Trophoblast cell (in vitro differentiated cells and primary cell): ENCODE results near the gene GSN.

ENCODE experiments used
- DNase-seq, 2 donors: peaks; one replicate each; pipeline ENCODE4 v3.0.0-alpha.2; 2016
- H2AFZ ChIP-seq: 2 replicates; pipeline ENCODE4 v1.6.1; 2013; ENCODE audit warnings: low read length, moderate library complexity, mild to moderate bottlenecking; ENCODE audit not compliant: insufficient read depth, poor library complexity
- H2AK5ac ChIP-seq: 2 replicates; pipeline ENCODE4 v1.6.1; 2013; ENCODE audit warnings: mild to moderate bottlenecking, low read length
- H2BK120ac ChIP-seq: 2 replicates; pipeline ENCODE4 v1.6.1; 2013; ENCODE audit warnings: low read length, mild to moderate bottlenecking, moderate library complexity; ENCODE audit not compliant: insufficient read depth, poor library complexity
- H2BK12ac ChIP-seq: 2 replicates; pipeline ENCODE4 v1.6.1; 2013; ENCODE audit warnings: mild to moderate bottlenecking, low read length, moderate library complexity
- H2BK5ac ChIP-seq: 2 replicates; pipeline ENCODE4 v1.6.1; 2013; ENCODE audit warnings: low read length, low read depth, moderate library complexity, mild to moderate bottlenecking; ENCODE audit not compliant: poor library complexity
- H3K14ac ChIP-seq: 2 replicates; pipeline ENCODE4 v1.6.1; 2013; ENCODE audit warnings: mild to moderate bottlenecking, low read length
- H3K18ac ChIP-seq: 2 replicates; pipeline ENCODE4 v1.6.1; 2013; ENCODE audit warnings: mild to moderate bottlenecking, low read length
- H3K23ac ChIP-seq: 2 replicates; pipeline ENCODE4 v1.6.1; 2013; ENCODE audit warnings: low read length
- H3K27ac ChIP-seq: 2 replicates; pipeline ENCODE4 v1.5.1; 2013; ENCODE audit warnings: low read depth, mild to moderate bottlenecking, inconsistent platforms, low read length, moderate library complexity
- H3K27me3 ChIP-seq: 2 replicates; pipeline ENCODE4 v1.6.1; 2013; ENCODE audit warnings: inconsistent platforms, mild to moderate bottlenecking, low read length, moderate library complexity; ENCODE audit not compliant: insufficient read depth
- H3K36me3 ChIP-seq, 2 experiments: 1 replicate in 1 of 2; 2 replicates in 1 of 2; pipeline ENCODE4 v1.6.1; 2013; ENCODE audit warnings: low read length in 2 of 2, mild to moderate bottlenecking in 2 of 2, moderate library complexity in 1 of 2; ENCODE audit not compliant: insufficient read depth in 2 of 2, control insufficient read depth in 1 of 2
- H3K4ac ChIP-seq: 2 replicates; pipeline ENCODE4 v1.6.1; 2013; ENCODE audit warnings: low read depth, mild to moderate bottlenecking, low read length, moderate library complexity
- H3K4me1 ChIP-seq, 2 experiments: 1 replicate in 1 of 2; 2 replicates in 1 of 2; pipeline ENCODE4 v1.6.1; 2013; ENCODE audit warnings: low read length in 2 of 2, mild to moderate bottlenecking in 2 of 2, moderate library complexity in 1 of 2; ENCODE audit not compliant: insufficient read depth in 2 of 2, control insufficient read depth in 1 of 2
- H3K4me2 ChIP-seq: 2 replicates; pipeline ENCODE4 v1.6.1; 2013; ENCODE audit warnings: inconsistent platforms, mild to moderate bottlenecking, low read length, moderate library complexity
- H3K4me3 ChIP-seq: 2 replicates; pipeline ENCODE4 v1.5.1; 2013; ENCODE audit warnings: mild to moderate bottlenecking, low read depth, low read length, inconsistent platforms
- H3K79me1 ChIP-seq: one replicate; pipeline ENCODE4 v1.6.1; 2013; ENCODE audit warnings: low read length
- H3K79me2 ChIP-seq: 2 replicates; pipeline ENCODE4 v1.6.1; 2013; ENCODE audit warnings: low read length, mild to moderate bottlenecking; ENCODE audit not compliant: control insufficient read depth, insufficient read depth, poor library complexity
- H3K9ac ChIP-seq: 2 replicates; pipeline ENCODE4 v1.6.1; 2013; ENCODE audit warnings: mild to moderate bottlenecking, low read length
- H3K9me3 ChIP-seq: 2 replicates; pipeline ENCODE4 v1.6.1; 2013; ENCODE audit warnings: low read depth, mild to moderate bottlenecking, control low read depth, inconsistent platforms, low read length; ENCODE audit not compliant: insufficient read depth
- H4K12ac ChIP-seq: 2 replicates; pipeline ENCODE4 v1.6.1; 2013; ENCODE audit warnings: low read depth, mild to moderate bottlenecking, low read length, moderate library complexity
- H4K8ac ChIP-seq: 2 replicates; pipeline ENCODE4 v1.6.1; 2013; ENCODE audit warnings: low read depth, mild to moderate bottlenecking, low read length, moderate library complexity
- H4K91ac ChIP-seq: one replicate; pipeline ENCODE4 v1.6.1; 2013; ENCODE audit warnings: low read depth, mild to moderate bottlenecking, low read length, moderate library complexity
- WGBS: extraction: QIAGEN DNeasy Blood & Tissue Kit; methylation state at CpG from one replicate; pipeline ENCODE4 v1.1.7; 2013; ENCODE audit warnings: missing lambda C conversion rate; ENCODE audit not compliant: insufficient read length, insufficient coverage; ENCODE audit errors: extremely low coverage; 5-methylcytosine and 5-hydroxymethylcytosine counted together

The GSN gene

DNA sequence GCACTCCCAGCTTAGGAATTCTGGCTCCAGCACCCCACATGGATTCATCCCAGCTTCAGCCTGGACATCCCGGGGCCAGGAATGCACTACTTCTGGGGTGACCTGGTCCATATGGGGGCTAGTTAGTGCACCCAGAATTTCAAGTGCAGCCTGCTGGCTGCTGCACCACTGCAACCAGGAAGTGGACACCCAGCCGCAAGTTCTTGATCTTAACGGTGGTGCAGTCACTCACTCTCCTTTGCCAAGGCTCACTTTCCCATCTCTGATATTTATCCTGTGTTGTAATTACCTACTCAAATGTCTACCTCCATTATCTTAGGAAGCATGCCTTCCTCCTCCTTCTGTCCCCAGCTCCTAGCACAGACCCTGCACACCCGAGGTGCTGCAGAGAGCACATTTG is 40.1 kb upstream of the GSN start:
- H3K27ac ChIP-seq, result no peak overlapping the region

DNA sequence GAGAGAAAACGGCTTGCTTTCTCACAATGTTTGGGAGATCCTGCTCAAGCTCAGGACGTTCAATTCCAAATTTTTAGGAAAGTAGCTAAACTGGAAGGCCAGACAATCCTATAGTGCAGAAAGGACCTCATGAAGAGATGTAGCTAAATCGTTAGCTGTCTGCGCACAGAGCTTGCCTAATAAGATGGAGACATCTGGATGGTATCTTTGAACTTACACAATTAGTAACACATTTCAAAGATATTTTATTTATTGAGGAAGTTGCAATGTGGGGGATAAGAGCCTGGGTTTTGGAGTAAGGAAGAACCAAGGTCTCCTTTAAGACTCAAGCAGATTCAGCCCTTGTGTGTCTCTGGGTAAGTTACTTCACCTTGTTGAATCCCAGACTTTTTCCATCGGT is 37.7 kb upstream of the GSN start:
- no peak overlapping the region for H3K4me3 ChIP-seq
- H3K79me2 ChIP-seq, result no peaks in the 10 kb centered on the region
- H3K36me3 ChIP-seq, result no peaks in the 10 kb centered on the region
- no peak overlapping the region for H4K8ac ChIP-seq
- no peak overlapping the region for H3K4me2 ChIP-seq
- H3K27ac ChIP-seq, result no peak overlapping the region
- H3K14ac ChIP-seq, result no peak overlapping the region
- no peaks in the 10 kb centered on the region for H3K4me1 ChIP-seq
- no peak overlapping the region for H2BK120ac ChIP-seq
- no peaks in the 10 kb centered on the region for H3K9me3 ChIP-seq
- no peaks in the 10 kb centered on the region for H3K27me3 ChIP-seq
- DNase-seq, result no peak
- H3K79me1 ChIP-seq, result no peaks in the 10 kb centered on the region
- H3K4ac ChIP-seq, result no peak overlapping the region
- H3K18ac ChIP-seq, result no peak overlapping the region
- no peak overlapping the region for H4K12ac ChIP-seq
- H2AK5ac ChIP-seq, result no peak overlapping the region
- no peak overlapping the region for H4K91ac ChIP-seq
- WGBS, result no CpG with 5 or more reads among the region's 5 CpGs
- H2BK5ac ChIP-seq, result no peak overlapping the region
- H3K9ac ChIP-seq, result no peak overlapping the region
- H2AFZ ChIP-seq, result no peak overlapping the region
- no peak overlapping the region for H2BK12ac ChIP-seq
- H3K23ac ChIP-seq, result no peak overlapping the region

More for the DNA sequence above, 40.1 kb upstream of the GSN start:
- Histone ChIP-seq H3K4me1 (peaks cover 0 to under 1% of the 10 kb centered on the region in 2 experiments), H3K18ac (no peak overlapping the region), H3K27me3 (no peaks in the 10 kb centered on the region), H2AFZ (no peak overlapping the region), H2BK12ac (no peak overlapping the region), H2BK120ac (no peak overlapping the region), H4K91ac (no peak overlapping the region), H3K4me2 (no peak overlapping the region), H3K4me3 (no peak overlapping the region), H3K79me2 (no peaks in the 10 kb centered on the region), H3K36me3 (no peaks in the 10 kb centered on the region), H4K12ac (no peak overlapping the region), H2BK5ac (no peak overlapping the region), H4K8ac (no peak overlapping the region), H3K4ac (no peak overlapping the region), H3K79me1 (no peaks in the 10 kb centered on the region), H3K9ac (no peak overlapping the region), H2AK5ac (no peak overlapping the region), H3K9me3 (no peaks in the 10 kb centered on the region), H3K14ac (no peak overlapping the region), H3K23ac (no peak overlapping the region)
- no CpG with 5 or more reads among the region's 4 CpGs for WGBS
- no peak for DNase-seq

DNA sequence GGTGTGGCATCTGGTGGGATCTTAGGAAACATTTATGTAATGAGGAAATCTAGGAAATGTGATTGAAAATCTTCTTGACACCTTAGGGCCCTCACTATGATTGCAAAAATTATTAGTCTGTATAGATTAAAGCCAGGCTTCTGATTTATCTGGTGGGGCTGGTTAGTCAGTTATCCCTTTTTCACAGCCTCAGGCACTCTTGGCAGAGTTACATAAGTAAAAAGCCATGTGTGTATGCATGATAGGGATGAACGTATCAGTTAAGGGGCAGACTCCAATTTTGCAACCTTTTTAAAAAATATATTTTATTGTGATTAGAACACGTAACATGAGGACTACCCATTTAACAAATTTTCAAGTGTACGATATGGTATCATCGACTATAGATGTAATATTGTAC is 35.7 kb upstream of the GSN start:
- Histone ChIP-seq H3K9ac (no peak overlapping the region), H3K79me2 (no peaks in the 10 kb centered on the region), H3K9me3 (no peaks in the 10 kb centered on the region), H3K23ac (no peak overlapping the region), H3K36me3 (no peaks in the 10 kb centered on the region), H3K79me1 (no peaks in the 10 kb centered on the region), H2BK120ac (no peak overlapping the region), H3K4me3 (no peak overlapping the region), H2BK12ac (no peak overlapping the region), H2BK5ac (no peak overlapping the region), H3K14ac (no peak overlapping the region), H2AK5ac (no peak overlapping the region), H3K4me2 (no peak overlapping the region), H3K4ac (no peak overlapping the region), H3K18ac (no peak overlapping the region), H3K4me1 (no peaks in the 10 kb centered on the region), H4K91ac (no peak overlapping the region), H4K12ac (no peak overlapping the region), H2AFZ (no peak overlapping the region), H4K8ac (no peak overlapping the region), H3K27me3 (no peaks in the 10 kb centered on the region), H3K27ac (no peak overlapping the region)
- WGBS, result no CpG with 5 or more reads among the region's 4 CpGs
- no peak for DNase-seq

DNA sequence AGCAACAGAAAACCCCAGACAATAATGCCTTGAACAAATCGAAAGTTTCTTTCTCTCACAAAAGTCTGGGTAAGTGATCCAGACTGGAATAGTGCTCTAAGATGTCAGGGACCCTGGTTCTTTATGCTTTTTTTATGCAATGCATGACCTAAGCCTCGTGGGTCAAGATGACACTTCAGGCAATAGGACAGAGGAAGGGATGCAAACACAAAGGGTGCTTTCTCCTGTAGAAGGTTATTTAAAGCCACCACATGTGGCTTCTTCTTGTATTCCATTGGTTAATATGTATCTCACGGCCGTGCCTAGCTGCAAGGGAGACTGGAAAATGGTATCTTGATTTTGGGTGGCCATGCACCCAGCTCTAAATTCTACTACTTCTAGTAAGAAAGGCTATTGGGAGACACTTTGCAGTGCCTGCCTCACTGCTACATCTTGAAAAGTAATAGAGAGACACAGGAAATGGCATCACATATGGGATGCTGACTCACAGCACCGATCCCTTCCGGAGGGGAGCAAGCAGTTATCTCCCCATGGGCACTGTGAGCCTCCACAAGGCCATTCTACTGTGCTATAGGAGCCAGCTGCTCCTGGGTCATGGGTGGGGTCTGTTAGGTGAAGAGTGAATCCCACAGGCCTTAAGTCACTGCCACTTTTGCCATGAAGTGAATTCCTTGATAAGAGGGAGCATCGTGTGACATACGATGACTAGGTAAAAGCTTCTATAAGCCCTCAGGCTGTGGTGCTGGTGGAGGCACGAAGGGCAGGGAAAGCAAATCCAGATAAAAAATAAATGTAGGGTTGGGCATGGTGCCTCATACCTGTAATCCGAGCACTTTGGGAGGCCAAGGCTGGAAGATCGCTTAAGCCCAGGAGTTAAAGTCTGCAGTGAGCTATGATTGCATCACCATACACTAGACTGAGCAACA is 33.8 kb upstream of the GSN start:
- H3K79me1 ChIP-seq, result no peaks in the 10 kb centered on the region
- no peaks in the 10 kb centered on the region for H3K27me3 ChIP-seq
- no peak overlapping the region for H2BK12ac ChIP-seq
- H4K91ac ChIP-seq, result no peak overlapping the region
- H3K23ac ChIP-seq, result no peak overlapping the region
- no peak overlapping the region for H3K18ac ChIP-seq
- no peaks in the 10 kb centered on the region for H3K9me3 ChIP-seq
- no peak overlapping the region for H3K9ac ChIP-seq
- H3K79me2 ChIP-seq, result no peaks in the 10 kb centered on the region
- H2BK5ac ChIP-seq, result no peak overlapping the region
- DNase-seq, result peak; percentile 39 to 69
- H3K36me3 ChIP-seq, result no peaks in the 10 kb centered on the region
- no peak overlapping the region for H4K12ac ChIP-seq
- H2AK5ac ChIP-seq, result no peak overlapping the region
- H3K4ac ChIP-seq, result no peak overlapping the region
- H3K14ac ChIP-seq, result no peak overlapping the region
- no peak overlapping the region for H3K27ac ChIP-seq
- H4K8ac ChIP-seq, result no peak overlapping the region
- H3K4me3 ChIP-seq, result no peak overlapping the region
- H3K4me2 ChIP-seq, result no peak overlapping the region
- H2BK120ac ChIP-seq, result no peak overlapping the region
- WGBS, result no CpG with 5 or more reads among the region's 11 CpGs
- no peak overlapping the region for H2AFZ ChIP-seq
- H3K4me1 ChIP-seq, result no peaks in the 10 kb centered on the region
